Aorta (tissue), 5 donors: ENCODE results near the gene ARMCX6. TPM values are rescaled to one million over a fixed set of nuclear protein-coding genes. Genes with fewer than 3 reads are reported as not detected.
"Not testable (repeated sequence)": the region's sequence is repeated elsewhere in the genome, so short reads cannot be mapped to it uniquely, and the experiment has no call there.

Experiments
- ATAC-seq: fragments of 200-7000 bp; cut with Tn5 transposase; one replicate; pipeline ENCODE4 v1.9.1; 2022; ENCODE audit warnings: moderate library complexity; ENCODE audit not compliant: low FRiP score
- DNase-seq, 2 donors: peaks; one replicate each; pipeline ENCODE4 v3.0.0-alpha.2; 2020
- H3K27ac ChIP-seq, 2 donors: one replicate each; pipeline ENCODE4 v1.5.1; 2013; ENCODE audit warnings: low read length in 2 of 2, mild to moderate bottlenecking in 2 of 2, moderate library complexity in 2 of 2, control low read depth in 1 of 2, inconsistent platforms in 1 of 2, low read depth in 1 of 2
- H3K27me3 ChIP-seq, 2 donors: one replicate each; pipeline ENCODE4 v1.6.1; 2013; ENCODE audit warnings: control low read depth in 1 of 2, low read length in 1 of 2, mild to moderate bottlenecking in 1 of 2, moderate library complexity in 1 of 2; ENCODE audit not compliant: insufficient read depth in 2 of 2, control insufficient read depth in 1 of 2
- H3K36me3 ChIP-seq, 2 donors: one replicate each; pipeline ENCODE4 v1.6.1; 2013; ENCODE audit warnings: control low read depth in 1 of 2, low read length in 1 of 2, mild to moderate bottlenecking in 1 of 2; ENCODE audit not compliant: insufficient read depth in 2 of 2, control insufficient read depth in 1 of 2
- H3K4me1 ChIP-seq, 2 donors: one replicate each; pipeline ENCODE4 v1.6.1; 2013; ENCODE audit warnings: low read length in 2 of 2, control low read depth in 1 of 2, mild to moderate bottlenecking in 1 of 2, moderate library complexity in 1 of 2; ENCODE audit not compliant: insufficient read depth in 2 of 2, control insufficient read depth in 1 of 2
- H3K4me3 ChIP-seq, 2 donors: one replicate each; pipeline ENCODE4 v1.5.1; 2013; ENCODE audit warnings: low read length in 2 of 2, control low read depth in 1 of 2, mild to moderate bottlenecking in 1 of 2
- H3K9me3 ChIP-seq: one replicate; pipeline ENCODE4 v1.6.1; 2013; ENCODE audit warnings: mild to moderate bottlenecking, low read length; ENCODE audit not compliant: control insufficient read depth
- WGBS, 2 donors: extraction: QIAGEN DNeasy Blood & Tissue Kit; methylation state at CpG; one replicate each; pipeline ENCODE4 v1.1.7; 2013; 5-methylcytosine and 5-hydroxymethylcytosine counted together
- intact Hi-C, 2 donors: fragments of 100-400 bp; cut with DNase I; formaldehyde crosslinking; loops; one replicate each; pipeline versions ENCODE4 v1.14.2 to v1.15.0; 2022
- long read RNA-seq, 2 donors: library from polyadenylated mRNA; unstranded; transcript quantifications; one replicate each; pipeline ENCODE4 v2.0.0, GENCODE V29; 2020 to 2021
- polyA plus RNA-seq, 2 donors: library from polyadenylated mRNA; stranded (reverse); fragments of 200-250 nt; gene quantifications; one replicate each; pipeline ENCODE4 v1.2.3, GENCODE V29; 2013
- total RNA-seq, 2 donors: library from RNA; stranded (reverse); fragmentation: NEBNext Ultra II Directional; extraction: Animal tissue kit (Norgen Biotek cat#: 25700); gene quantifications; one replicate each; pipeline ENCODE4 v1.2.1, GENCODE V29; 2021
- donor health status: healthy with polysubstance abuse.
- donor health status: Bipolar disorder and iron deficiency.
- donor health status: DM: no; HTN: no; CAD: no.
- donor health status: DM: no; HTN: no; CAD: no.
- donor health status: DM: yes; HTN: yes; CAD: no.

Gene ARMCX6
- total RNA-seq (10 to 100 TPM; 24.2 to 38.3 TPM), polyA plus RNA-seq (10 to 100 TPM; 14.8 to 42.7 TPM)
- long read RNA-seq, donor 1, transcript ARMCX6-201 (3 exons, 1,846 nt), result major isoform, 14 of 21 reads
- long read RNA-seq, donor 1, partial matches to known transcripts, result 0 of 21 reads
- long read RNA-seq, donor 1, other reads (novel, unspliced or antisense), result 6 of 21 reads
- long read RNA-seq, donor 2, transcript ARMCX6-201 (3 exons, 1,846 nt), result major isoform, 7 of 14 reads
- long read RNA-seq, donor 2, partial matches to known transcripts, result 1 of 14 reads
- long read RNA-seq, donor 2, other reads (novel, unspliced or antisense), result 3 of 14 reads

DNA sequence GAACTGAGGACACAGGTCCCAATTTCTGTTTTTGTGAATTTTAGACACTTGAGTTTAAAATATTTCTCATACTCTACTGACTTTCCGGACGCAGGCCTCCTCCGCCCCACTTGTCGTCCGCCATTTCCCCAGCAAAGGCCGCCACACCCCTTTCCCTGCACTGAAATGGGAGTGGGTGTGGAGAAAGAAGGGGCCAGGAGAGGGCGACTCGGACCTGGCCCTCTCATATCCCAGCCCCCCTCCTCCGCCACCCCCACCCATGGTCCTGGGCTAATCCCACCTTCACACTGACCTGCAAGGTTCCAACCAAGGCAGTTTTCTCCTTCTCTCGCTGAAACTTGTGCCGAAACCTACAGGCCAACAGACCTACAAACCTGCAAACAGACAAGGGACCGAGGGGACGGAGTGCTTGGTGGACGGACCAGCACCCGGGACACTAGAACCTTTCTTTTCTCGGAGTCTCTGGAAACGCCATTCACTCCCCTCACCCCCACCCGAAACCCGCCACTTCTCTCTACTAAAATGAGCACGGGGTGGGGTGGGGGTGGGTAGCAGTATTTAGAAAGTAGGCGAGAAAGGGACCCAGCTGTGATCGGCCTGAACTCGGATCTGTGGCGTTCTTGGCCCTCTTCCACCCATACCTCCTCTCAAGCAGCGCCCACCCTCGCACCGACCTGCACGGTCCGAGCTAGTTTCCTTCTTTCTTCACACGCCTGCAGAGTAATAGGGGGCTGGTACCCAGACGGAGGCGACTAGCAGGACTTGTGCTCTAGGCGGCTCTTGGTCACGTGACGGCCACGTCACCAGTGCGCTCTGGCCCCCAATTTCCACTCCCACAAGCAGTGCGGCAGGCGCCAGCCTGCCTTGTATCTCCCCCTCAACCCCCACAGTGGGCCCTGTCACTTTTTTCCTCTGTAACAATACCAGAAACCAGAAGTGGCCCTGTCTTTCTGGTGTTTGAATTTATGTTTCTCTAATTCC lies at the start of gene ARMCX6:
ARMCX6 (minus strand) TSS at position 790 of the 981 bp plus-strand sequence. CDS start 1,380 bp downstream, outside the sequence.
- Histone ChIP-seq H3K36me3 (no peaks in the 10 kb centered on the region), H3K9me3 (no peaks in the 10 kb centered on the region), H3K4me3 (peak within 1 kb of the TSS; percentile 37 to 81), H3K4me1 (no peaks in the 10 kb centered on the region), H3K27ac (peak within 1 kb of the TSS in 1 of 2 donors; percentile 30), H3K27me3 (no peaks in the 10 kb centered on the region)
- intact Hi-C loops, result no loop called here
- DNase-seq, result peak; percentile 87 to 93
- WGBS, 2 donors, result 0 to 26% methylated on average over 38 to 39 of the region's 39 CpGs
- ATAC-seq, result peak; percentile 92

DNA sequence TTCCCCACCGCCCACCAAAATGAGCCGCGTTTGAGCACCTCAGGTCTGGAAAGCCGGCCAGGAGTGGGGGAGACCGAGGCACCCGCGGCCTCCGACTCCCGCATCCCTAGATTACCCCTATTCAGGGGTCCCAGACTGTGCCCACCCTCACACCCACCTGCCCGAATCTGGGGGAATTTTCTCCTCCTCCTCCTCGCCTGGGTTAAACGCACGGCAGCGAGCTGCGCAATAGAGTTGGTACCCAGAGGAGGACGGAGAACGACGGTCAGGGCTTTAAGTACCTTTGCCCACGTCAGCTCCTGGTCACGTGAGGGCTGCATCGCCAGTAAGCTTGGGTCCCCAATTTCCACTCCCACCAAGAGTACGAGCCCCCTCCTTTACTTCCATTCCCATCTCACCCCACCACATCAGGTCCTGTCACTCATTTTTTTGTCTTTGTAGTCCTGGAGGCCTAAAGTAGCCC lies 41.8 kb upstream of the ARMCX6 start, which contains the start of gene ARMCX2:
ARMCX2 (minus strand) TSS at position 250 of the 463 bp plus-strand sequence. CDS start 2,262 bp downstream, outside the sequence.
- WGBS, 2 donors, result 1 to 30% methylated on average over 22 of the region's 22 CpGs
- no peaks in the 10 kb centered on the region for H3K36me3 ChIP-seq
- DNase-seq (peak; percentile 79 to 85), ATAC-seq (peak; percentile 86)
- H3K4me1 ChIP-seq, result no peaks in the 10 kb centered on the region
- no peaks in the 10 kb centered on the region for H3K27me3 ChIP-seq
- H3K9me3 ChIP-seq, result no peaks in the 10 kb centered on the region
- peak within 1 kb of the TSS in 1 of 2 donors; percentile 23 for H3K27ac ChIP-seq
- H3K4me3 ChIP-seq, result peak within 1 kb of the TSS; percentile 52 to 68
- intact Hi-C loops, result loop anchor here in 1 of 2 donors (5.0 kb wide), 1 partner anchor 107 kb away; the partner anchor contains the start of gene ARMCX1

DNA sequence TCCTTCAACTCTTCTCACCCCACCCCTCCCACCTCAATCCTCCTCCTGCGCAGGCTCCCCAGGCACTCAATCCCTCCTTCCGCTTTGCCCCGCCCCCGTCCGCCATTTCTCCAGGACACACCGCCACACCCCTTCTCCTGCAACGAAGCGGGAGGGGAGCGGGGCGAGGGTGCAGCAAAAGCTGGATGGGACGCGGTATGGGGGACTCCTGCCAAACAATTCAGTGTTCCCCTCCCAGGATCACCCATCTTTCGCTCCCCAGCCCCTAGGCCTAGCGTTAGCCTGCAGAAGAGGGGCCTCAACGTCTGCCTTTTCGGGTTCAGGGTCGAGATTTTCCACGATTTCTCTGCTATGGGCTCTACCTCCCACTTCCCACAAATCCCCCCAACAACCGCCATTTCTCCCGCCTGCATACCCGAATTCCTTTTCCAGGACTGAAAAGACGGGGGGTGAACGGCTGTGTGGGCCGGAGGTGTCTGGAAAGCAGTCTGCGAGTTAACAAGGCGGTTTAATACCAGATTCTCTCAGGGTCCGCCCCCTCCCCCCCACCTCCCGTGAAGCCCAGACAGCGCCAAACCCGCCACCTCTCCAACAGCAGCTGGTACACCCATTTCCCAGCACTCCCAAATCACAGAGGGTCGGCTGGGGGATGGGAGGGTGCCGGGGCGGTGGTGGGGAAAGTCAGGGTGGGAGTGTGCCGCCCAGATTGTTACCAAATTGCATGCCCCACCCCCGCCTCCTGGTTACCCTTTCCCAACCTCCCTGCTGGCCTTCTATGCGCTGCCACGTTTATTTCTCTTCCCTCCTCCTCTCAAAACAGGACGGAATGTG lies 41.1 kb upstream of the ARMCX6 start:
- intact Hi-C loops, result loop anchor here in 1 of 2 donors (5.0 kb wide), 1 partner anchor 107 kb away; the partner anchor contains the start of gene ARMCX1
- no peaks in the 10 kb centered on the region for H3K36me3 ChIP-seq
- peak; percentile 80 for ATAC-seq
- H3K27me3 ChIP-seq, result no peaks in the 10 kb centered on the region
- peak overlapping the region; percentile 52 to 68 for H3K4me3 ChIP-seq
- DNase-seq, result peak; percentile 83 to 89
- H3K9me3 ChIP-seq, result no peaks in the 10 kb centered on the region
- no peaks in the 10 kb centered on the region for H3K4me1 ChIP-seq
- 1 to 18% methylated on average over 38 of the region's 38 CpGs for WGBS, 2 donors
- peak overlapping the region in 1 of 2 donors; percentile 23 for H3K27ac ChIP-seq

DNA sequence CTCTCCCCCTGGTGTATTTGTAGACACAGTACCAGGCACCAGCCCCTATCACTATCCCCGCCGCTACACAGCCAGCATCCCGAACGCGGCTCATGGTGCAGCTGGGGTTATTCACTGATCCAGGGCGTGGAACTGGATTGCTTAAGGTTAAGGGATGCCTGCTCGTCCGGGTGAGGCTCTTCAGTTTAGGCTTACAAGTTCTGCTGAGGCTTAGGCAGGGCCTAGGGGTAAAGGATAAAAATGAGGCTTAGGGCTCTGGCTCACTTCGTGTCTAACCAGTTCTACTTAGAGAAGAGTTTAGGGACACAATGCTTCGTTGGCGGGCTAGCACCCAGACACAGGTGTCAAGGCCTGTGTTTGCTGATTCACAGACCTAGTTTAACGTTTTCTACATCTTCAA lies 39.7 kb upstream of the ARMCX6 start:
- intact Hi-C loops, result loop anchor here in 1 of 2 donors (5.0 kb wide), 1 partner anchor 105 kb away; the partner anchor contains the start of gene ARMCX1
- 82 to 90% methylated on average over 12 of the region's 12 CpGs for WGBS, 2 donors
- Histone ChIP-seq H3K27me3 (no peaks in the 10 kb centered on the region), H3K4me1 (no peaks in the 10 kb centered on the region), H3K27ac (no peak overlapping the region), H3K9me3 (no peaks in the 10 kb centered on the region), H3K4me3 (no peak overlapping the region), H3K36me3 (no peaks in the 10 kb centered on the region)
- ATAC-seq (no peak), DNase-seq (no peak)

GRCh38 chrX:101656817-101657216 lies 39.0 kb upstream of the ARMCX6 start:
- Histone ChIP-seq H3K9me3 (no peaks in the 10 kb centered on the region), H3K36me3 (no peaks in the 10 kb centered on the region), H3K4me1 (no peaks in the 10 kb centered on the region), H3K4me3 (no peak overlapping the region), H3K27me3 (no peaks in the 10 kb centered on the region), H3K27ac (no peak overlapping the region)
- DNase-seq, result no peak
- WGBS, 2 donors, result 78 to 87% methylated on average over 13 of the region's 13 CpGs
- intact Hi-C loops, result loop anchor here in 1 of 2 donors (5.0 kb wide), 1 partner anchor 105 kb away; the partner anchor contains the start of gene ARMCX1
- no peak for ATAC-seq

- H3K9me3 ChIP-seq, result no peaks in the 10 kb centered on the region
- no peak overlapping the region for H3K27ac ChIP-seq
- 64 to 71% methylated on average over 3 of the region's 3 CpGs for WGBS, 2 donors
- no peaks in the 10 kb centered on the region for H3K4me1 ChIP-seq
- H3K36me3 ChIP-seq, result no peaks in the 10 kb centered on the region
- intact Hi-C loops, result loop anchor here in 1 of 2 donors (5.0 kb wide), 1 partner anchor 103 kb away; the partner anchor contains the start of gene ARMCX1
- no peak for DNase-seq
- ATAC-seq, result no peak
- H3K4me3 ChIP-seq, result no peak overlapping the region
- H3K27me3 ChIP-seq, result no peaks in the 10 kb centered on the region
Observed at GRCh38 chrX:101655534-101655933, 37.7 kb upstream of the ARMCX6 start.

DNA sequence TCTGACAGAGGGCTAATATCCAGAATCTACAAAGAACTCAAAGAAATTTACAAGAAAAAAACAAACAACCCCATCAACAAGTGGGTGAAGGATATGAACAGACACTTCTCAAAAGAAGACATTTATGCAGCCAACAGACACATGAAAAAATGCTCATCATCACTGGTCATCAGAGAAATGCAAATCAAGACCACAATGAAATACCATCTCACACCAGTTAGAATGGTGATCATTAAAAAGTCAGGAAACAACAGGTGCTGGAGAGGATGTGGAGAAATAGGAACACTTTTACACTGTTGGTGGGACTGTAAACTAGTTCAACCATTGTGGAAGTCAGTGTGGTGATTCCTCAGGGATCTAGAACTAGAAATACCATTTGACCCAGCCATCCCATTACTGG lies 29.9 kb upstream of the ARMCX6 start:
- H3K27ac ChIP-seq, H3K9me3 ChIP-seq, H3K36me3 ChIP-seq, H3K4me3 ChIP-seq, intact Hi-C loops, H3K4me1 ChIP-seq, ATAC-seq, DNase-seq, H3K27me3 ChIP-seq: not testable (repeated sequence)

- WGBS, 2 donors, result 28 to 49% methylated on average over 1 of the region's 1 CpG
- DNase-seq (no peak), ATAC-seq (no peak)
- Histone ChIP-seq H3K4me1 (no peaks in the 10 kb centered on the region), H3K27me3 (no peaks in the 10 kb centered on the region), H3K4me3 (no peak overlapping the region), H3K36me3 (no peaks in the 10 kb centered on the region), H3K9me3 (no peaks in the 10 kb centered on the region), H3K27ac (no peak overlapping the region)
- intact Hi-C loops, result no loop called here
Observed at GRCh38 chrX:101642093-101642492, 24.3 kb upstream of the ARMCX6 start.
